HG03457 (cell line): Measurements from ENCODE around the gene RABGAP1.

Experiments
- ATAC-seq: cut with Tn5 transposase; IDR thresholded peaks from one replicate; pipeline ENCODE4 v1.9.1; 2021; ENCODE audit warnings: moderate number of reproducible peaks; ENCODE audit not compliant: unreplicated experiment

RABGAP1 gene

GRCh38 chr9:123044586-123044985 is 103.8 kb downstream of the RABGAP1 start:
- ATAC-seq = no peak

GRCh38 chr9:123046406-123047195 is 105.8 kb downstream of the RABGAP1 start:
- no peak for ATAC-seq

DNA sequence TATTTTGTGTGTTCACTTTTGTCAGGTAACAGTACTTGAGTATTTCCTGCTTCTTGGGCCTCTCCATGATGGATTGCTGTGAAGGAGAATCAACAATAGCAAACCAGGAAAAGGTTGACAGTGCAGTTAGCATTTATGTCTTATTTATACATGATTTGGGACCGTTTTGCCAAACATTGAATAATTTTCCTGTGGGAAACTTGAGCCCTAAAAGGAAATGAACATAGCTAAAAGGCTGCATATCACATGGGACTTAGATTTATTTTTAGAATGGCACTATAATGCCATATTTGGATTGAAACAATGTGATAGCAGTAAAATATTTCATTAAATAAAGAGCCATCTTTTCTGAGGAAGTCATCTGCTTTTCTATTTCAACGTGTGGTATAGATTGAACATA is 107.9 kb downstream of the RABGAP1 start:
- ATAC-seq = no peak

DNA sequence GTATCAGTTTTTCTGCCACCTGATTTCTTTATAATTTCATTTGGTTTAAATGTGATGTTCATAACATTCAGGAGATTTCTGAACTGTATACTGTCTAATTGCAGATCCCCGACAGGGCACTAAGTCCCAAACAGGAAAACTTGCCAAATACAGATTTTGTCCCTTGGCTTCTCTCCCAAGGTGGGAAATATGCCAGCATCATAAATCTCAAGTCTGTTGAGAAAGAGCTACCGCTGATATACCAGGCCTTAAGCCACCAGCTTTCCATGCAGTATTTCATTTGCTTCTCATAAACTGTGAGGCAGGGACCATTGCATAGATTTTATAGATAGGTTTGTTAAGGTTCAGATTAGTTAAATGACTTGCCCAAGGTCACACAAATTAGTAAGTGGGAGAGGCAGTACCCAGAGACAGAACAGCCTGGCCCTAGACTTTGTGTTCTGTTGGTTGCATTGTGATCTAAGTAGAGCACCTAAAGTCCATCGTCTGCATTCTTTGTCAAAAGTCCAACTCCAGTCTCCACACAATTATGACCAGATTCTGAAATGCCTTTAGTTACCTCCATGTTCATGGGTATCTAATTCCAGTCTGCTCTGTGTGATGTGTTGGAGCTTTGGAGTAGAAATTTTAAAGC is 108.9 kb downstream of the RABGAP1 start:
- ATAC-seq = no peak

GRCh38 chr9:123053046-123053445 is 112.2 kb downstream of the RABGAP1 start:
- no peak for ATAC-seq

GRCh38 chr9:123053711-123054110 is 112.9 kb downstream of the RABGAP1 start:
- no peak for ATAC-seq

GRCh38 chr9:123058834-123059233 is 118.0 kb downstream of the RABGAP1 start:
- no peak for ATAC-seq

DNA sequence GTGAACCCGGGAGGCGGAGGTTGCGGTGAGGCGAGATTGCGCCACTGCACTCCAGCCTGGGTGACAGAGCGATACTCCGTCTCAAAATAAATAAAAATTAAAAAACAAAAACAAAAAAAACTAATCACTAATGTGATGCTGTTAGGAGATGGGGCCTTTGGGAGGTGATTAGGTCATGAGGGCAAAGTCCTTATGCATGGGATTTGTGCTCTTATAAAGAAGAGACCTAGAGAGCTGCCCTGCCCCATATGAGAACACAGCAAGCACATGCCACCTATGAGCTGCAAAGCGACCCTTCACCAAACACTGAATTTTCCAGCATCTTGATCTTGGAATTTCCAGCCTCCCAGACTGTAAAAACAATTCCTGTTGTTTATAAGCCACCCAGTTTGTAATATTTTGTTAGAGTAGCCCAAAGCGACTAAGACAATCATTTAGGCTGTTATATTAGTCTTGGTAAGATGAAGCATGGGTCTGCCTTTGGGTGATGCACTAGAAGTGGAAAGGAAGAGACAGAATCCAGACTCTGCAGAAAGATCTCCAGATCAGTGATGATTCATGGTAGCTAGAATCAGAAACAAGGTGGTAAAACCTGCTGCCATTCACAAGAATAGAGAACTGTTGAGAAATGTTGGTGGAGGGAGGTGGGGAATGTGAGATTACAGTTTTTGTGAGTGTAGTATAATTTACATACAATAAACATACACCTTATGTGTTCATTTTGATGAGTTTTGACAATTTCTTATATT is 118.8 kb downstream of the RABGAP1 start:
- ATAC-seq = no peak

DNA sequence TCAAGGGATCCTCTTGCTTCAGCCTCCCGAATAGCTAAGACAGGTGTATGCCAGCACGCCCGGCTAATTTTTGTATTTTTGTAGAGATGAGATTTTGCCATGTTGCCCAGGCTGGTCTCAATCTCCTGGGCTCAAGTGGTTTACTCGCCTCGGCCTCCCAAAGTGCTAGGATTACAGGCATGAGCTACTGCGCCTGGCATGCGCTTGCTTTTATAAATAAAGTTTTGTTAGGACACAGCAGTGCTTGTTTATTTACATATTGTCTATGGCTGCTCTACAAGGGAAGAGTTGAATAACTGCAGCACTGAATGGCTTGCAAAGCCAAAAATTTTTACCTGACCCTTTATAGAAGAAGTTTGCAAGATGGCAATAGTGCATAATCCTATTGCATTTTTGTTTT is 120.4 kb downstream of the RABGAP1 start:
- no peak for ATAC-seq

DNA sequence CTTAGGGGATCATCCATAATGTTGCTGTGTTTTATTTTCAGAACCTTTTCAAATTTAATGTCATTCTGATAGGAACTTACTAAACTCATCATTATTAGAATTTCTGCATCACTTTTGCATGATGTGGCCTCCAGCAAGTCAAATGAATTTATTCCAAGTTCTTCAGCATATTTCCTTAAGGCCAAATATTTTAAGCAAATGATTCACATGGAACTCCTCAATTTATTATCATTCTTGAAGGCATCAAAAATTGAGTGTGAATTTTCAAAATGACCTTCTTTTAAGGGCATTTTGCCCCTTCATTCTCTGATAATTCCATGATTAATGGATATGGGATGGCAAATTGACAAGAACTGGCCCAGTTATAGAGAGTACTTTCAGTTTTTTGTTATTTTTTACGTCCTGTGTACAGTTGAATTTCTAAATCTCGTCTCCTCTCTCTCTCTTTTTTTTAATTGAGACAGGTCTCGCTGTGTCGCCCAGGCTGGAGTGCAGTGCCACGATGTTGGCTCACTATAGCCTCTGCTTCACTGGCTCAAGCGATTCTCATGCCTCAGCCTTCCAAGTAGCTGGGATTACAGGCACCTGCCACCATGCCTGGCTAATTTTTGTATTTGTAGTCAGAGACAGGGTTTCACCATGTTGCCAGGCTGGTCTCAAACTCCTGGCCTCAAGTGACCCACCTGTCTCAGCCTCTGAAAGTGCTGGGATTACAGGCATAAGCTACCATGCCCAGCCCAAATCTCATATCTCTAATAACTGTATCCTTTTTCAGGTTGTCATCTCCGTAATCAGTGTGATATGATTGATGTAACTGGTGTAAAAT is 121.7 kb downstream of the RABGAP1 start:
- no peak for ATAC-seq

GRCh38 chr9:123063177-123063598 is 122.4 kb downstream of the RABGAP1 start:
- no peak for ATAC-seq

GRCh38 chr9:123063896-123064295 is 123.1 kb downstream of the RABGAP1 start:
- ATAC-seq = no peak

DNA sequence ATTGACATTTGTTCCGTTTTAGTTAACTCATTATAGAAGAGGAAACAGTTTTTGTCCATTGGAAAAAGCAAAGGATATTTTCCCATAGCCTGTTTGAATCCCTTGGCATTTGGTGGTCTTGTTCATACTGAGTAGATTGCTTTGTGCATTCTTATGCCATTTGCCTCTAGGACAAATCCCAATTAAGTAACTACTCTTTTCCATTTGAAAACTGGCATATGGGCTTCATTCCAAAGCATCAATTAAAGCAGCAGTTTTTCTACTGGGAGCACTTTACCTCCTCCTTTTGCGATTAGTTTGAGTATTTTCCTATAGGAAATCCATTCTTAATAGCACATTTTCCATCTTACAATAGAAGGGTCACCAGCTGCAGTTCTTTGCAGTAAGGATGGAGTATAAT is 123.9 kb downstream of the RABGAP1 start:
- no peak for ATAC-seq

DNA sequence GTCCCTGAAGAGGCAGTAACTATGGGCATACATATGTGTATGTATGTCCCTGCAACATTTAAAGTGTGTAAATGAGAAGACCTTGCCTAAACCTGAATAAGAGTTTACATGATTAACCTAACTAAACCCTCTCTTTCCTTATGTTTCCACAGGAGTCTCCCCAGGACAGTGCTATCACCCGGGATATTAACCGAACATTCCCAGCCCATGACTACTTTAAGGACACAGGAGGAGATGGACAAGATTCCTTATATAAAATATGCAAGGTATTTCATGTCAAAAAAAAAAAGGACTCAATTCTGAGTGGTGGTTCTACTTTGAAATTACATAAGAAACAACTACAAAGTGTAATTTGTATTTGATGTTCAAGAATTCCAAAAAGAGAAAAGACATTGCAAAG is 124.4 kb downstream of the RABGAP1 start:
- no peak for ATAC-seq

DNA sequence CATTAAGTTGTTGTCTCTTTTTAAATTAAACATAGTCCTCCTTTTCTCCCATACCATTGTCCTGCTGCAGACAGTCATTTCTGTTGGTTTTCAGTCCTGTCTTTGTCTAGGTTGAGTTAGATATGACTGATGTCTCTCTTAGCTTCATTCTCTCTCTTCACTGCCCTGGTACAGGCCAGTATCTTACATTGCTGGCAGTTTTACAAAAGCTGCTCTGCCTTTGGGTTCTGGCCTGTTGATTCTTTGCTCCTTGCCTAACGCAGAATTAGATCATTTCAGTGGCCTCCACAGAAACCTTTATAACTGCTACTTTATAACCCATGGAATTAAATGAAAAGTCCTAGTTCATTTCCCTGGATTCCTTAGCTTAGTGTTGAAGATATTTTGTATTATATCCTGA is 126.3 kb downstream of the RABGAP1 start:
- ATAC-seq = no peak

DNA sequence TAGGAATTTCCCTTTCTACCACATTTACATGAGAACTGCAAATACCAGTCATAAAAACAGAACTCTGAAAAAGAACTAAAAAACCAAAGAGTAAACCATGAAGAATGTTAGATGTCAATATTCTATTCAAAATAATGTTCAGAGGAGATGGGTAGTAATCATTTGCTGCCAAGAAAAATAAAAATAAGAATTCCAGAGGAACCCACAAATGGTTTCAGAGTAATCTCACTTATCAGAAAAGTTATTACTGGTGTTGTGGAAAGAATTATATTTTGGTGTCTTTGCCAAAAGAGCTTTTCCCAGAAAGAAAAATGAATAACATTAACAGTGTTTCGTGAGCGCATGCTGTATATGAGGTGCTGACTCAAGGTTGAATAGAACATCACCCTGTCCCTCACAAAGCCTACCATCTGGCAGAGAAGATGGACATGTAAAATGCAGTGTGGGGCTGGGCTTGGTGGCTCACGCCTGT is 128.2 kb downstream of the RABGAP1 start:
- ATAC-seq = no peak

DNA sequence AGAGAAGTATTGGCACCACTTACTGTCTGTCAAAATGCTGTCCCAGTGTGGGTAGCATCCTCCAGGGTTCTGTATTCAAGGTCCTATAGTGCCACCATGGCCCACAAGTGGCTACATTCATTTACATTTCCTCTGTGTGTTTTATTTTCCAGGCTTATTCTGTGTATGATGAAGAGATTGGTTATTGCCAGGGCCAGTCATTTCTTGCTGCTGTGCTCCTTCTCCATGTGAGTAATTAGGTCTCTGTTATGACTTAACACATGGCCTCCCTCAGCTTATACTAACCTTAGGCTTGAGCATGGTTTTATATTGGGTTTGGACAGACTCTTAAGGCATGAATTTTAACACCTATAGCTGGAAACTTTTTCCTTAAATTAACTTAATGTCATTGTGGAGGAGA is 129.4 kb downstream of the RABGAP1 start:
- ATAC-seq = no peak

GRCh38 chr9:123072407-123072995 is 131.7 kb downstream of the RABGAP1 start:
- ATAC-seq = no peak

DNA sequence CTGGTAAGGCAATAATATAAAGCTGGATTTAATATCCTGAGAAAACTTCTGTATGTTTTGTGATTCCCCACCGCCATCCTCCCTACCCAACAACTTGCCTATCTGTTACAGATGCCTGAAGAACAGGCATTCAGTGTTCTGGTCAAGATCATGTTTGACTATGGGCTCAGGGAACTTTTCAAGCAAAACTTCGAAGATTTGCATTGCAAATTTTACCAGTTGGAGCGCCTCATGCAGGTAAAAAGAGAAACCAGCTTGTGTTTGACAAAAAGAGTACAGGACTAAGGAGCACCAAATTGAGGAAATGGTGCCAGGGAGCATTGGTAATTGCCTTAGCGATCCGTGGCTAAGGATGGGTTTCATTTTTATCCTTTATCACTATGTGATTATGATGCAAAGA is 132.6 kb downstream of the RABGAP1 start:
- no peak for ATAC-seq

DNA sequence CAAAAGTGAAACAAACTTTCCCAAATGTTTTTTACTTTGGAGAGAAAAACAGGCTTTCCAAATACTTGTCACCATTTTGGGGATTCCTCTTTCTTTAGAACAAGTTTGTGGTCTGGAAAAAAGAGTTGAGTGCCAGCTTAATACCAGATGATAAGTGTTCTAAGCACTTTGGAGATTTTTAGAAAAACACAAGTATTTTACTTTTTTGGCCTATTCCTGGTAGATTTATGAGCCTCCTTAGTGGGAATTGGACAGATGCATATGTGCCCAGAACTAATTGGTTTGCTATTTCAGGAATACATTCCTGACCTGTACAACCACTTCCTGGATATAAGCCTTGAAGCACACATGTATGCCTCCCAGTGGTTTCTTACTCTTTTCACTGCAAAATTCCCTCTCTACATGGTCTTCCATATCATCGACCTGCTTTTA is 133.2 kb downstream of the RABGAP1 start:
- ATAC-seq = no peak
